ENCODE measurements around the gene CNTN1.

DNA sequence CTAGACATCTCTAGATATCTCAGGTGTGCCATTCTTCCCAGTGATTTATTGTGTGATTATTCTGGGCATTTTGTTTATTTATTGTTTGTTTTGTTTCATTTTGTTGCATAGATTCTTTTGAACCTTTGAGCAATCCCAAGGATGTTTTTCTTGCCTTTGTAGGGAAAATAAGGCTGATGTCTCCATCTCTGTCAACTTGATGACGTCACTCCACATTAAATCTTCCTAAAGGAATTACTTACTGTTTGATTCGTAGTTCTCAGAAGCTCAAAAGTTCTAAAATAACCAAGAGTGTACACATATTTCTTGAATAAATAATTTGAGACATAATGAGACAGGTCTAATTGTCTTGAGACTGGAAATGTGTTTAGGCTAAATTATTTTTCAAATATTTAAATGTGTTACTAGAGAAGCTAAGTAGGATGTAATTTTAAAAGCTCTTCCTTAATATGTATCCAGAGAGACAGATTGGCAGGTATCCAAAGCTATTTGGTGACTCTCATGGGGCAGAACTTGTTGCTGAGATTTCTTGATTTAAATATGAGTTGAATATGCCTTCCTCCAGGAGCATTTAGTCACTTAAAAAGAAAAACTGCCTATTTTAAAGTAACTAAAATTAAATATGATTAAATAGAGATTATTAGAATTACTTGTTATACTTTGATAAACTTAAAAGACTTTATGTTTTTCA lies 128.7 kb downstream of the CNTN1 start:
- no peak for TF ChIP-seq POLR2A (IDR thresholded peaks at IDR 0.05)
- TF ChIP-seq, protein P1, sequence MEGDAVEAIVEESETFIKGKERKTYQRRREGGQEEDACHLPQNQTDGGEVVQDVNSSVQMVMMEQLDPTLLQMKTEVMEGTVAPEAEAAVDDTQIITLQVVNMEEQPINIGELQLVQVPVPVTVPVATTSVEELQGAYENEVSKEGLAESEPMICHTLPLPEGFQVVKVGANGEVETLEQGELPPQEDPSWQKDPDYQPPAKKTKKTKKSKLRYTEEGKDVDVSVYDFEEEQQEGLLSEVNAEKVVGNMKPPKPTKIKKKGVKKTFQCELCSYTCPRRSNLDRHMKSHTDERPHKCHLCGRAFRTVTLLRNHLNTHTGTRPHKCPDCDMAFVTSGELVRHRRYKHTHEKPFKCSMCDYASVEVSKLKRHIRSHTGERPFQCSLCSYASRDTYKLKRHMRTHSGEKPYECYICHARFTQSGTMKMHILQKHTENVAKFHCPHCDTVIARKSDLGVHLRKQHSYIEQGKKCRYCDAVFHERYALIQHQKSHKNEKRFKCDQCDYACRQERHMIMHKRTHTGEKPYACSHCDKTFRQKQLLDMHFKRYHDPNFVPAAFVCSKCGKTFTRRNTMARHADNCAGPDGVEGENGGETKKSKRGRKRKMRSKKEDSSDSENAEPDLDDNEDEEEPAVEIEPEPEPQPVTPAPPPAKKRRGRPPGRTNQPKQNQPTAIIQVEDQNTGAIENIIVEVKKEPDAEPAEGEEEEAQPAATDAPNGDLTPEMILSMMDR (IDR thresholded peaks at IDR 0.05 in 8 of 11, conservative IDR thresholded peaks at IDR 0.05 in 3 of 11): no peak
